Activated CD8-positive, alpha-beta memory T cell treated with anti-CD3 and anti-CD28 coated beads for 24 hours (primary cell): ENCODE data around the gene TGIF2.

Experiments
- DNase-seq: peaks from one replicate; pipeline ENCODE4 v3.0.0-alpha.2; 2020

TGIF2 gene

DNA sequence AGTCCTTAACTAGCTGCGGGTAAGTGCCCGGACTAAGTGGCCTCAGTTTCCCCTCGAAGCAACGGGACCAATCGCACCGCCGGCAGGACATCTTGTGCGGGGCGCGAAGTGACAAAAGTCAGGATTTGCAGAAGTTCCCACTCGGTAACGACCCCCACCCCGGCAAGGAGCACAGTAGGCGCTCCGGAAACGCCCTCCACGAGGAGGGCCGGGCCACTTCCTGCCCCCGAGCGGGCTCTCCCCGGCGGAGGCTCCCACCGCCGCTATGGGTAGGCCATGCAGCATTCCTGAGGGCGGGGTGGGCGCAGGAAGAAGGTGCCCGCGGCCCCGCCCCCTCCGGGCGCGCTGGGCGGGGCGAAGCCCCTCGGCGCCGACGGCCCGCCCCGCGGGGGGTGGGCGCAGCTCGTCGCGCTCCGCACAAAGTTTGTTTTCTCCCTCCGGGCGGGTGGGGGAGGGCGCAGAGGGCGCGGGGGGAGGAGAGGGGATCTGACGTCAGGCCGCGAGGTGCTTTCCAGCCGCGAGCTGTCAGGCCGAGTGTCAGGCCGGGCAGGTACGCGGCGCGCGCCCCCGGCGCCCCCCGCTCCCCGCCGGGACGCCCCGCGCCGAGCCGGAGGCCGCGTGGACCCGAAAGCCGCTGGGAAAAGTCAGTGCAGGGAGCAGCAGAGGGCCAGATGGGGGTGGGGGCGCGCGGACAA is at the start of gene TGIF2:
Gene TGIF2, plus strand, starts transcription at position 495 of the 695 bp plus-strand sequence. CDS start 5,178 bp downstream, outside the sequence.
- peak; percentile 96 for DNase-seq

DNA sequence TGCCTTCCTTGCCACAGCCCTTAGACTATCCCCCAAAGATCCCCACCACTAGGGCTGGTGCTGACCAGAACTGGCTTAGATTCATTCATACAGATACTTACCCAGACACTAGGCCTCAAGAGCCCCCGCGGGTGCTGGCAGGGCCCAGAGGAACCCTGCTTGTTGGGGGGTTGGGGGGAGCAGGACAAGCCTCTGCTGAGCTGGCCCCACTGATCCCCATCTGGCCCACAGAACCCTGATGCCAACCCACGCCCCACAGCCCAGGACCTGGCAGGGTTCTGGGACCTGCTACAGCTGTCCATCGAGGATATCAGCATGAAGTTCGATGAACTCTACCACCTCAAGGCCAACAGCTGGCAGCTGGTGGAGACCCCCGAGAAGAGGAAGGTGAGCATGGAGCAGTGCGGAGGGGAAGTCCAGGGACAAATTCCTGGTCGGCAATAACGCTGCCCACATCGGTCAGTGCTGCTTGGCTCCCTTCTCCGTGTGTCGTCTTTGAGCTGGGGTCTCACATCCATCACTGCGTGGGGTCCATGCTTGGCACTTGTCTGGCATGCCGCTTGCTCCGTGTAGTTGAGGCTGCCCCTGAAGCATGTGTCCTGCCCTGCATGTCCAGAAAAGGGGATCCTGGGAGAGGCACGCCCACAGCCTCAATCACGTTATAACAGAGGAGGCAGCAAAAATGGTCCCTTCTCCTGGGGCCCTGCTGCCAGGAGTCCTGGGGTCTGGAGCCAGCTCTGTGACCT is 47.6 kb upstream of the TGIF2 start:
- no peak for DNase-seq

DNA sequence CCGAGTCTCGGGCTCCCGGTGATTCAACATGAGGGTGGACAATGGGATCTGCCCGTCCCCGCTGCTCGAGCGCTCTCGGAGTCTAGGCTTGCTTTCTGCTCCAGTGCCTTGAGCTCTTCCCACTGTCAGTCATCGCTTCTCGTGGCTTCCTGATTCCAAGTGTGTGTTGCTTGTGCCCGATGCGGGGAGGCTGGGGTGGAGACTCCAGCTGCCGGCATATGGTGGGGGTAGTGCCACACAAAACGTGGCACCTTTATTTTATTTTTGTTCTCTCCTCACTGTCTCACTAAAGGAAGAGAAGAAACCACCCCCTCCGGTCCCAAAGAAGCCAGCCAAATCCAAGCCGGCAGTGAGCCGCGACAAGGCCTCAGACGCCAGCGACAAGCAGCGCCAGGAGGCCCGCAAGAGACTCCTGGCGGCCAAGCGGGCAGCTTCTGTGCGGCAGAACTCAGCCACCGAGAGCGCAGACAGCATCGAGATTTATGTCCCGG is 46.8 kb upstream of the TGIF2 start:
- DNase-seq, result no peak

DNA sequence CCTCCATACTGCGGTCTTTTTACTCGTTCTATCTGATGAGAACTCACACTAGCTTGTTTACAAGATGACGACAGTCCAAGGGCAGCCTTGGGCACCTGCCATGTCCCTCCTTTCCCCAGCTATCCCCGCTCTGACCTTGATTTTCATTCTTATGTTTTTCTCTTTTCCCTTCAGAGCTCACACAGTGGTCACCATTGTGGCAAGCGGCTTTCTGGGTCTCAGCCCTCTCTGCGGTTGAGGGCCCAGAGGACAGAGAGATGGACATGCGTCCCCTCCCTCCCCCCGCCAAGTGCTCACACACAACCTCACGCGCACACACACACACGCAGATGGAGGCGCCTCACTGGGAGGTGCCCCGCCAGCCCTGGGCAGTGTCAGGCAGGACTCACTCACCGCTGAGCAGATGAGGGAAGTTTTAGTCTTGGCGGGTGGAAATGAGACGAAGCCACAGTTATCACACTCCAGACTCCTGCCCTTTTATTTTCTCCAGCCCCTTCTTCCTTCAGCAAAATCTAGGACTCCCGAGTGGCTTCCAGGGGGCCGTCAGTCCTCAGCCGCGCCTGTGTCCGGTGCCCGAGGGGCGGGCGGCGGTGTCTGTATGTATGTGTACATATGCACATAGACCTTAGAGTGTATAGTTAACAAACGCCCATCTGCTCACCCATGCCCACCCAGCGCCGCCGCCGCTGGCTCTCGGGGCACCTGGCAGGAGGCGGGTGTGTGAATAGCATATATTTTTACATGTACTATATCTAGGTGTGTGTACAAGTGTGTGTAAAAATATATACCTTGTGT is 45.9 kb upstream of the TGIF2 start:
- DNase-seq, result no peak

DNA sequence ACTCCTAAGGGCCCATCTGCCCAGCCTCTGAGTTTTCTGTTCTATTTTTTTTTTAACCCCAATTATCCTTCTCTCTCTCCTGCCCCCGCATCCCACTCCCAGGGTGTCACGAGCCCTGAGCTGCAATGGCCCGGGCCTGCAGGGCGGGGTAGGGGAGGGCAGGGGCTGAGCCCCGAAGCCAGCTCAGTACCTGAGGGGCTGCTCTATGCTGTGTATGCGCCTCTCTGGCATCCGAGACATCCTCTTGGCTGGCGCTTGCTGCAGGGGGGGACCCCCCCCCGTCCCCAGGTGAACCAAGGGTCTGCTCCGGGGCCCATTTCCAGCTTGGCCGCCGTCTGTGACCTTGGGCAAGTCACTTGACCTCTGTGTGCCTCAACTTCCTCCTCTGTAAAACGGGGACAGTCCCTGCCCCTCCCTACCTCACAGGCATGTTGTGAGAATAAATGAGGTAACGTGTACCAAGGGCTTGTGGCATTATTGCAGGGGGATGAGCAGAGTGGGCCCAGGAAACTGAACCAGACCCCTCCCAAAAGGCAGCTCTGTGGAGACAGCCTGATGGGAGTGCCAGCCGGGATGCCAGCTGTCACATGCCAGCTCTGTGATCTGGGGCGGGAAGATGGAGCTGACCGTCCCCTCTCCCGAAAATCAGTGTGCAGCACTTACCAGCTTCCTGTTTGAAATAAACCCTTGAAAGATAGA is 45.1 kb upstream of the TGIF2 start:
- no peak for DNase-seq

DNA sequence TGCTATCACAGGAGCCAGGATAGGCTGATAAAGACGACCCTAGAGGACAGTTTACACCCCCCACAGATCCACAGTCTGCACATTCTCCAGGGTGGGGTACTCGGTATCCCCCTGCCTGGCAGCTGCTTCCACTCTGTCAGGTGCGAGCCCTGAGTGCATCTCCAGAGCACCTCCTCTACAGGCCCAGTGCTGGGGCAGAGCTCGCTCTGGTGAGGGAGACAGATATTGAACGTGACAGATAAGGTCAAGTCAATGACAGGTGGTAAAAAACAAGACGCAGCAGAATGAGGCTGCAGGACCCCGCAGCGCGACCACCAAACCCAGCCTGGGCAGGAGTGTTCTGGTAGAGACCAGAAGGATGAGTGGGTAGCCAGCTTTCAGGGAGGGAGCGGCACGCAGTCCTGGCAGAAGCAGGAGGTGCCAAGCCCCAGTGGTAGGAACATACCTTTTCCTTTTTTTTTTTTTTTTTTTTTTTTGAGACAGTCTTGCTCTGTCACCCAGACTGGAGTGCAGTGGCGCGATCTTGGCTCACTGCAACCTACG is 44.5 kb upstream of the TGIF2 start:
- DNase-seq, result no peak

DNA sequence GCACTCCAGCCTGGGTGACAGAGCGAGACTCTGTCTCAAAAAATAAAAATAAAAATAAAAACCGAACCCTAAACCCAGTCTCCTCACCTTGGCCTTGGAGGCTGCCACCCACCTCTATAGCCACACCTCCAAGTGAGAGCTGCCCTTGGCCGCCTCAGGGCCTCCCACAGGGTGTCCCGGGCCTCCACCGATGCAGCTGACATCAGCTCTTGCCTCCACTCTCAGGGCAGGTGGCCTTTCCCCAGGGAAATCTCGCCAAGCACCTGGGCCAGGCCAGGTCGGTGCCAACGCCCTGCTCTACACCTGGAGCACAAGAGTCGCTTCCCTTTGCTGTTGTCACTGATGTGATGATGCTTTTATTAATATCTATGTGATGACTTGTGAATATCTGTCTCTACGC is 41.0 kb upstream of the TGIF2 start:
- DNase-seq, result no peak

DNA sequence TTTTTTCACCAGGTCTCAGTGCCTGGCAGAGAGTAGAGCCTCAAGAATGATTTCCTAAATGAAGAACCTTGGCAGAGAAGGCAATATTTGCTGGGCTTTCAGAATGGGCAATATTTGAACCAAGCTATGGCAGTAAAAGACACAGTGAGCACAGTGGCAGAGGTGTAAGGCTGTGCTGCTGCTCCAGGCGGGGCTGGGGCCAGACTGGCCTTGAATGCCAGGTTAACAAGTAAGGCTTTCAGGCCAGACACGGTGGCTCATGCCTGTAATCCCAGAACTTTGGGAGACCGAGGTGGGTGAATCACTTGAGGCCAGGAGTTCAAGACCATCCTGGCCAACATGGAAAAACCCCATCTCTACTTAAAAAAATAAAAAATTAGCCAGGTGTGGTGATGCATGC is 40.6 kb upstream of the TGIF2 start:
- DNase-seq, result no peak

DNA sequence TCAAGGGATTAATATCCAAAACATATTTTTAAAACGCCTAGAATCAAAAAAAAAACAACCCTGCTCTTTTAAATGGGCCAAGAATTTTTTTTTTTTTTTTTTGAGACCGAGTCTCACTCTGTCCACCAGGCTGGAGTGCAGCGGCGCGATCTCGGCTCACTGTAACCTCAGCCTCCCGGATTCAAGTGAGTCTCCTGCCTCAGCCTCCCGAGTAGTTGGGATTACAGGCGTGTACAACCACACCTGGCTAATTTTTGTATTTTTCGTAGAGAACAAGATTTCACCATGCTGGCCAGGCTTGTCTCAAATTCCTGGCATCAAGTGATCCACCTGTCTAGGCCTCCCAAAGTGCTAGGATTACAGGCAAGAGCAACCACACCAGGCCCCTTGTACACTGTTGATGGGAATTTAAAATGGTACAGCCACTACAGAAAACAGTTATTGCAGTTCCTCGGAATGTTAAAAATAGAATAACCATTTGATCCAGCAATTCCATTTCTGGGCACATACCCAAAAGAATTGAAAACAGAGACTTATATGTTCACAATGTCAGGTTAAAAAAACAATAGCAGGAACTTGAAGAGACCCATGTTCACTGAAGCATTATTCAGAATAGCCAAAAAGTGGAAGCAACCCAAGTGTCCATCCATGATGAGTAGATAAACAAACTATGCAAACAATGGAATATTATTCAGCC is 35.2 kb upstream of the TGIF2 start:
- no peak for DNase-seq

DNA sequence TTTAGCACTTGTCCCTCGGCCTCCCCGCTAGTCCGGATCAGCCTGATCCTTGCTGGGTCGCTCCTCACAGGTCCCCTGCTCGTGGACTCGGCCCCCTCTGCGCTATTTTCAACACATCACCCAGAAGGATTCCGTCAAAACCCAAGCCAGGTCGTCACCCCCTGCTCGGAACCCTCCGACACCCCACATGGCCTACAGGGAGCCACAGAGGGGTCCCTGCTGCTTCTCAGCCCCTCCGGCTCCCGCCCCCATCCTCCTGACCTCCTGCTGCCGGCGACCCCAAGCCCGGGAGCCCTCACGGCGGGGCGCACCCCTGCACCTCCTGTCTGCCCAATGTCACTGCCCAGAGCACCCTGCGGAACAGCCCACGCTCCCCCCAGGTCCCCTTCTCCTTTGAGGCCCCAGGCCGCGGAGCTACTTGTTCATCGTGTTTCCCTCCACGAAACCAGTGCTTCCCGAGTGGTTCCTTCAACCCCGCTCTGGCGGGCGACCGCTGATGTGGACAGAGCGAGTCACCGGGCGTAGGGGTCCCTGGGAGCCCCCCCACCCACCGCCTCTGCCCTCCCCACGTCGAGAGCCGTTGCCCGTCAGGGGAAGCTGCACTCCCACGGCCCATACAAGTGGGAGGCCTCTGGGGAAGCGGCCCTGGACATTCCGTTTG is 32.7 kb upstream of the TGIF2 start:
- DNase-seq, result no peak

DNA sequence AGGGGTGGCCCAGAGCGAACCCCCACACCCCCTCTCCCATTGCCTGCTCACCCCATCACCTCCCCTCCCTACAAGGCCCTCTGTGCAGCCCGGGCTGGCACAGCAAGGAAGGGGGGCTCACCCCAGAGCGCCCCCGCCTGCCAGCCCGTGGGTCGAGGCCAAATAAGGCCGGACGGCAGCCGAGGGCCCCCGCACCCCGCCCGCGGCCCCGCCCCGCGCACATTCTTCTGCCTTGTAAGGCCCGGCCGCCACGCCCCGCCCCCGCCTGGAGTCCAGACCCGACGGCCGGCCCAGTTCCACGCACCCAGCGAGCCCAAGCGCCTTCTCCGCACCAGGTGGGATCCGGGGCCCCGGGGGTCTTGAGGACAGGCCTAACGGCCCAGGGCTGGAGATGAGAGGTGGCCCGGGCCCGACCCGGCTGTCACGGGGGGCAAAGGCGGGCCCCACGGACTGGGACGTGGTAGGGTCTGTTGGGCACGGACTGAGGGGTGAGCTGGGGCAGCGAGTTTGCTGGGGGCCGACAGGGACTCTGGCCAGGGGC is 32.1 kb upstream of the TGIF2 start, which contains the start of gene MYL9:
Gene MYL9, plus strand, starts transcription at position 293 of the 541 bp plus-strand sequence. CDS start 3,366 bp downstream, outside the sequence.
- no peak for DNase-seq

DNA sequence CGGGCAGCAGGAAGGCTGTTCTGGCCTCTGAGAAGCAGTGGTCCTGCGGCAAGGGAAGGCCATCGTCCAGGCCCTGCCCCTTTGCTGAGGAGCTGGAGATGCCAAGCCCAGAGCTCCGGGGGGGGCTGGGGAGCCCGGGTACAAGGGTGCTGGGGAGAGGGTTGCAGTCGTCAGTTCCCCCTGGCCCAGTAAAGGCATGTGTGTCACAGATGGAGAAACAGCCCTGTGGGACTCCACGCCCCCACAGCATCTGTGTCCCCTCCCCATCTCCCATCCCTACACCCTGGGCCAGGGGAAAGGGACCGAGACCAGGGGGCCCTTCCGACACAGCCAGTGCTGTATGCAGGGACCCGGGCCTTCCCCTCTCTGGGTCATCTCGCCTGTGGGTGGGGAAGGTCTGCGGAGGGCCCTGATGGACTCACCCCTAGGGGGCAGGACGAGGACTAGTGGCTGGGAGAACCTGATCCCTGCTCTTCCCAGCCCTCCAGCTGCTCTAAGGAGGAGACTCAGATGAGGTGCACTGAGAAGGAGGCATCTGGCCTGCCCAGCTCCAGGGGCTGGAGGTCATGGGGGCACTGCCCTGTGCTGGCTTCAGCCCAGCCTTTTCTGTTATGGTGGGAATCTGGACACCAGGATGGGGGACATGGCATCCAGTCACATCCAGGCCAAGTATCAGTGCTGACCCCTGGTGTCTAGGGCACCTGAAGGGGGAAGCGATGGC is 31.5 kb upstream of the TGIF2 start:
- no peak for DNase-seq

DNA sequence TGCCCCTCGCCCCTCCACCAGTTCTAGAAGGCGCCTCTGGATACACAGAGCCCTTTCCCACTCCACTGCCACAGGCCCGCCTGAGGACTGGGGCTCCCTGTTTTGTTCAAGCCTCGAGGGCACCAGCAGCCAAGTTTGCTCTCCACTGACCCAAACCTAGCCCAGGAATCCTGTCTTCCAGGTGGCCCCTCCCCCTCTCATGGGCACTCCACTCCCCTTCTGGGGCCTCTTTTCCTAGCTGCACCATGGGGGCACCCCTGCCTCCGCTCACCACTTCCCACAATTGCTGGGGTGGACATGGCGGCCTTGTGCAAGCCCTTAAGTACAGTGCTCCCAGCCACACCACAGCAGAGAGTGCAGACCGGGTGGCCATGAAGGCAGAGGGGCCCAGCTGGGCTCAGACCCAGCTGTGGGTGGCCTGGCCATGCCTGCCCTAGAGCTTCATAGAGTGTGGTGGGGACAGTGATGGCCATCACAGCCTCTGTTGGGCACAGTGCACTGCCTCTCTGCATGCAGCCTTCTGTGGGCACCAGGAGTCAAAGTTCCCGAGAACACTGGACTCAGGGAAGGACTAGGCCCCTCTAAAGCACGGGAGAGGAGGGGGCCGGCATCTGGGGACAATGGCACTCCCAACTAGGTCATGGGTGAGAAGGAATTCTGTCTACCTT is 30.7 kb upstream of the TGIF2 start:
- no peak for DNase-seq

DNA sequence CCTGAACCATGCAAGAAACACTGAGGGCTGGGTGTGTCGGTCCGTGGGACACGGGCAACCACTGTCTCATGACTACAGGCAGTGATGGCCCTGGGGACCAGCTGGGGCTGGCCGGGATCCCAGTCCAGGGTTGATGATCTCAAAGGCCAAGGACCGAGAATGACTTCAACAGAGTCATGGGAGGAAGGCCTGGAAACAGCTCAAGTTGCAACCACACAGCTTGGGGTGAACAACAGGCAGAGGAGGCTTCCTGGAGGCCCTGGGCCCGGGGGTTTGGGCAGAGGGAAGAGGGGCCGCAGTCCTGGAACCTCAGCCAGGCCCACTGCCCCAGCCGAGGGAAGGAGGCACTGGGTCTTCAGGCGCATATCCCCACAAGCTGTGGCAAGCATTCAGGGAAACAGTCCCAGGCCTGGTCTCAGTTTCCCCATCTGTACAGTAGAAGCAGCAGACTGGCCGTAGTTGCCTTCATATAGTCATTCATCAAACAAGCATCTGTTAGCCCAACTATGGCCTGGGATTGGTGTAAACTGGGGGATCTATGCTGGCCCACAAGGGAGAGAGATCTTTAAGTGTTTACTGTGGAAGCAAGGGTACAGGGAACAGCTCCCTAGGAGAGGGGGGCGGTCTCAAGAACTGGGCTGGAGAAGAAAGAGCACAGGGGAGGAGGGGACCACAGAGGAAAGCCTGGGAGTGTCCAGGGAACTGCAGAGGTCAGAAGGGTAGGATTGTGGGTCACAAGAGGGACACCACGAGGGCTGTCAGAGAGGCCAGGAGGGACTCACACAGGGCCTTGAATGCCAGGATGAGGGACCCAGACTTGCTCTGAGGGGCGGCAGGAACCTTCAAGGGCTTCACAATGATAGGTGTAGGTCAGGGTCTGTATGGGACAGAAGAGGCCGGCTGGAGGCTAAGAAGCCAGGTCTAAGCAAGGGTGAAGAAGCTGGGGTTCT is 29.9 kb upstream of the TGIF2 start:
- no peak for DNase-seq

DNA sequence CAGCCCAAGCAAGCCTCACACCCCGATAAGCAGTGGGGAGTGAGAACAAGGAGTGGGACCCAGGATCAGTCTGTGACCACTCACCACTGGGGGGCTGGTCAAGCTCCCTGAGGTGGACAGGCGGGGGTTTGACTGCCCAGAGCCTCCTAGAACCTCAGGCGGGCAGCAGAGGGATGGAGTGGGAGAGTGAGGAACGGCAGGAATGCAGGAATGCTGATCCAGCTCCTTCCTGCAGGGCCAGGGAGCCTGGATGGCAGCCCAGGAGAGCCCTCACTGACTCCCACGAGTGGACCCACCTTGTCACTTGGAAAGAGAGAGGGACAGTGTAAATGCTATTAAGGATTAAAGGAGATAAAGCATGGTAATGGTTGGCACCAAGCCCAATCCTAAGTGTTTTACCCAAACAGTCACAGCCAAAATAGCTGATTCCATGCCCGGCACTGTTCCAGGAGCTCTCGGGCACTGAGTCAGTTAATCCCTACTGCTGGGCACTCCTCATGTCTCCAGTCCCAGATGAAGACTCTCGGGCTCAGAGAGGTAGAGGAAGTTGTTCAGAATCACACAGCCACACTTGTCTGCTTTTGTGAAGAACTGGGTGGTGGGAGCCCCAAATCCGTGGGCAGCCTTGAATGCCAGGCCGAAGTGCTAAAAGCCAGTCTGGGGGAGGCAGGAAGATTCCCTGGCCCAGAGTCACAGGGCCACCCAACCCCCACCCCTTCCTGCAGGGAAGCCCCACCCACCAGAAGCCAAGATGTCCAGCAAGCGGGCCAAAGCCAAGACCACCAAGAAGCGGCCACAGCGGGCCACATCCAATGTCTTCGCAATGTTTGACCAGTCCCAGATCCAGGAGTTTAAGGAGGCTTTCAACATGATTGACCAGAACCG is 29.0 kb upstream of the TGIF2 start:
- DNase-seq, result no peak

DNA sequence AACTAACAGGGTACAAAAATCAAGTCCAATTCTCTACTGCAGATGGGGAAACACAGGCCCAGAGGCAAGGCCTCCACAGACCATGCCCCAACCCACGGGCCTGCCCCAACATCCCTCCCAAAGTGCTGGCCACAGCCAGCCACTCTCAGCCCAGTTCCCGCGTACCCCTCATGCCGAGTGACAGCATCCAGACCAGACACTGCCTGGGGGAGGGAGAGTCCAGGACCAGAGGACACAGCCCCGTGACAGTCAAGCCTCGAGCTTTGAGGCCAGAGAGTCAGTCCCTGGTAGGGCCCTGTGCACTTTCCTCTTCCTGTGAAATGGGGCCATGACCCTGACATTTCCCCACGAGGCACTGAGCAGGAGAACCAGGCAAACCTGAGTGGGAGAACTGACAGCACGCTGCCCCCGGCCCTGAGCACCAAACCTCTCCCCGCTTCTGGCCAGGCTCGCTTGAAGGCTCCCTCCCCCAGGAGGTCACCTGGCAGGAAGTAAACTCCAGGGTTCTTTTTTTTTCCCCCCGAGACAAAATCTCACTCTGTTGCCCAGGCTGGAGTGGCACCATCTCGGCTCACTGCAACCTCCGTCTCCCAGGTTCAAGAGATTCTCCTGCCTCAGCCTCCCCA is 27.2 kb upstream of the TGIF2 start:
- DNase-seq, result no peak
